HG03103 (cell line): ENCODE measurements around the gene PHLDA2.
A peak's percentile ranks its signal among the peaks of the same experiment; 100 is the strongest.

Experiments
- ATAC-seq: cut with Tn5 transposase; IDR thresholded peaks from one replicate; pipeline ENCODE4 v1.9.1; 2021; ENCODE audit warnings: low read depth; ENCODE audit not compliant: unreplicated experiment

Gene PHLDA2

GRCh38 chr11:2899080-2899783, 30.0 kb downstream of the PHLDA2 start:
- no peak for ATAC-seq

- no peak for ATAC-seq
Observed at GRCh38 chr11:2898366-2899079, 30.7 kb downstream of the PHLDA2 start.

GRCh38 chr11:2897048-2897447, 32.2 kb downstream of the PHLDA2 start:
- ATAC-seq = no peak

- no peak for ATAC-seq
Observed at GRCh38 chr11:2896047-2896446, 33.2 kb downstream of the PHLDA2 start.

GRCh38 chr11:2893935-2894334, 35.3 kb downstream of the PHLDA2 start:
- no peak for ATAC-seq

- ATAC-seq = no peak
Observed at GRCh38 chr11:2892967-2893528, 36.2 kb downstream of the PHLDA2 start.

- no peak for ATAC-seq
Observed at GRCh38 chr11:2892215-2892966, 36.8 kb downstream of the PHLDA2 start.

- ATAC-seq = no peak
Observed at GRCh38 chr11:2891326-2892214, 37.6 kb downstream of the PHLDA2 start.

- ATAC-seq = no peak
Observed at GRCh38 chr11:2890466-2891294, 38.5 kb downstream of the PHLDA2 start.

- no peak for ATAC-seq
Observed at GRCh38 chr11:2889362-2890273, 39.6 kb downstream of the PHLDA2 start.

- no peak for ATAC-seq
Observed at GRCh38 chr11:2888266-2888968, 40.8 kb downstream of the PHLDA2 start.

GRCh38 chr11:2887515-2888195, 41.6 kb downstream of the PHLDA2 start:
- ATAC-seq = no peak

- ATAC-seq = no peak
Observed at GRCh38 chr11:2886936-2887335, 42.3 kb downstream of the PHLDA2 start.

GRCh38 chr11:2886191-2886894, 42.9 kb downstream of the PHLDA2 start:
- ATAC-seq = peak; percentile 12

- peak; percentile 73 for ATAC-seq
Observed at GRCh38 chr11:2885678-2886081, 43.5 kb downstream of the PHLDA2 start, which contains the start of gene CDKN1C. TSS of gene CDKN1C (minus strand) at chr11:2885775. CDS start at chr11:2885456, 319 bp downstream.

GRCh38 chr11:2885017-2885677, 44.1 kb downstream of the PHLDA2 start:
- no peak for ATAC-seq
